Measurements from ENCODE around the gene ANK3.

DNA sequence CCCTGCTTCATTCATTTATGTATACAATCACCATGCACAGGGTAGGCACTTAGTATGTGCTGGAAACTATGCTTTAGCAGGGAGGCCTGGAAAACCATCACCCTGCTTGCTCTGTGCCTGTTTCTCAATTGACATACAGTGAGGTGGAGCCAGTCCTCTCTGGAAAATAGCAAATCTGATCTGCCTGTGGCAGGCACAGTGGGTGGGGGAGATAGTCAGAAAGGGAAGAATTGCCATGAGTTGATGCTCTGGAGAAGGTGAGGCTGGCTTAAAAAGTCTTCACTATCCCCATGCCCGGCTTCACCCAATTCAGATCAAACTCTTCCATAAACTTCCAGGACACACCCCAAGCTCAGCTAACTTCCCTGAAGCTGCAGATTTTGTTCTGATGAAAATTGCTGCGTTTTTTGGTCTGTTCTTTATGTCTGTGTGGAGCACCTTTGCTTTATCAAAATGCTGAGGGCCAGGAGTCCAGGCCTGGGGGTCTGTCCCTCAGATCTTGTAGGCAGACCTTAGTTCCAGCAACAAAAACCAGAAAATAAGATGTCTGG lies 84.8 kb downstream of the ANK3 start:
- TF ChIP-seq POLR2AphosphoS5 (IDR thresholded peaks at IDR 0.05) (no peak), POLR2A (IDR thresholded peaks at IDR 0.05) (no peak), EP300 (IDR thresholded peaks at IDR 0.05) (no peak)
- TF ChIP-seq, protein P1, sequence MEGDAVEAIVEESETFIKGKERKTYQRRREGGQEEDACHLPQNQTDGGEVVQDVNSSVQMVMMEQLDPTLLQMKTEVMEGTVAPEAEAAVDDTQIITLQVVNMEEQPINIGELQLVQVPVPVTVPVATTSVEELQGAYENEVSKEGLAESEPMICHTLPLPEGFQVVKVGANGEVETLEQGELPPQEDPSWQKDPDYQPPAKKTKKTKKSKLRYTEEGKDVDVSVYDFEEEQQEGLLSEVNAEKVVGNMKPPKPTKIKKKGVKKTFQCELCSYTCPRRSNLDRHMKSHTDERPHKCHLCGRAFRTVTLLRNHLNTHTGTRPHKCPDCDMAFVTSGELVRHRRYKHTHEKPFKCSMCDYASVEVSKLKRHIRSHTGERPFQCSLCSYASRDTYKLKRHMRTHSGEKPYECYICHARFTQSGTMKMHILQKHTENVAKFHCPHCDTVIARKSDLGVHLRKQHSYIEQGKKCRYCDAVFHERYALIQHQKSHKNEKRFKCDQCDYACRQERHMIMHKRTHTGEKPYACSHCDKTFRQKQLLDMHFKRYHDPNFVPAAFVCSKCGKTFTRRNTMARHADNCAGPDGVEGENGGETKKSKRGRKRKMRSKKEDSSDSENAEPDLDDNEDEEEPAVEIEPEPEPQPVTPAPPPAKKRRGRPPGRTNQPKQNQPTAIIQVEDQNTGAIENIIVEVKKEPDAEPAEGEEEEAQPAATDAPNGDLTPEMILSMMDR (IDR thresholded peaks at IDR 0.05): no peak

Measured in sigmoid colon (tissue), 4 donors.